Neural cell (in vitro differentiated cells): ENCODE measurements around the gene HIBCH. TPM values are rescaled to one million over a fixed set of nuclear protein-coding genes. Genes with fewer than 3 reads are reported as not detected.

Experiments used
- H2AFZ ChIP-seq: fragments of 200-600, 300-800 bp; sonication (generic), shearing (Covaris generic); 2 replicates; pipeline ENCODE4 v1.6.0; 2014; ENCODE audit warnings: low read depth, mild to moderate bottlenecking, antibody characterized with exemption, low read length, moderate library complexity
- H3F3A ChIP-seq: fragments of 200-600 bp; shearing (Covaris generic); 2 replicates; pipeline ENCODE4 v1.6.1; 2016; ENCODE audit warnings: mild to moderate bottlenecking, moderate library complexity, mixed read lengths, antibody characterized with exemption, low read length; ENCODE audit not compliant: insufficient read depth, poor library complexity, severe bottlenecking
- H3K27ac ChIP-seq: fragments of 200-600, 300-800 bp; sonication (generic), shearing (Covaris generic); 2 replicates; pipeline ENCODE4 v1.5.1; 2014; ENCODE audit warnings: mild to moderate bottlenecking, low read length, moderate library complexity
- H3K27me3 ChIP-seq: fragments of 300-800, 200-600 bp; sonication (generic), shearing (Covaris generic); 2 replicates; pipeline ENCODE4 v1.6.0; 2014; ENCODE audit warnings: mild to moderate bottlenecking, low read depth, low read length, moderate library complexity; ENCODE audit not compliant: insufficient read depth
- H3K36me3 ChIP-seq: fragments of 300-800, 200-600 bp; sonication (generic), shearing (Covaris generic); 2 replicates; pipeline ENCODE4 v1.5.1; 2014; ENCODE audit warnings: mild to moderate bottlenecking, antibody characterized with exemption, low read length, moderate library complexity; ENCODE audit not compliant: insufficient read depth
- H3K4me2 ChIP-seq: fragments of 300-800, 200-600 bp; sonication (generic), shearing (Covaris generic); 2 replicates; pipeline ENCODE4 v1.6.0; 2014; ENCODE audit warnings: mild to moderate bottlenecking, low read length
- H3K4me3 ChIP-seq: fragments of 300-800, 200-600 bp; sonication (generic), shearing (Covaris generic); 2 replicates; pipeline ENCODE4 v1.5.1; 2014; ENCODE audit warnings: mild to moderate bottlenecking, low read length, moderate library complexity
- H3K79me2 ChIP-seq: fragments of 200-600 bp; shearing (Covaris generic); replicated peaks from 2 replicates; pipeline ENCODE4 v1.6.0; 2014; ENCODE audit warnings: mild to moderate bottlenecking, low read length, moderate library complexity; ENCODE audit not compliant: insufficient read depth
- H3K9ac ChIP-seq: fragments of 300-800, 200-600 bp; sonication (generic), shearing (Covaris generic); 2 replicates; pipeline ENCODE4 v1.6.1; 2016; ENCODE audit warnings: mild to moderate bottlenecking, low read length, mixed read lengths
- H3K9me2 ChIP-seq: fragments of 200-600 bp; shearing (Covaris generic); 2 replicates; pipeline ENCODE4 v1.6.1; 2016; ENCODE audit warnings: mild to moderate bottlenecking, low read length, mixed read lengths; ENCODE audit not compliant: insufficient read depth
- H3K9me3 ChIP-seq: fragments of 200-600, 300-800 bp; sonication (generic), shearing (Covaris generic); 2 replicates; pipeline ENCODE4 v1.6.1; 2016; ENCODE audit warnings: mild to moderate bottlenecking, mixed run types, low read length, moderate library complexity, mixed read lengths
- H4K20me1 ChIP-seq: fragments of 200-600 bp; shearing (Covaris generic); 2 replicates; pipeline ENCODE4 v1.6.1; 2016; ENCODE audit warnings: mild to moderate bottlenecking, mixed run types; ENCODE audit not compliant: insufficient read depth
- CTCF ChIP-seq: fragments of 450-650 bp; IDR thresholded peaks from 2 replicates; pipeline ENCODE4 v1.5.1; 2014; ENCODE audit warnings: antibody characterized with exemption, mild to moderate bottlenecking, moderate library complexity; ENCODE audit not compliant: poor library complexity, severe bottlenecking
- EP300 ChIP-seq: fragments of 450-650 bp; conservative IDR thresholded peaks from 2 replicates; pipeline ENCODE4 v1.6.1; 2014; ENCODE audit warnings: antibody characterized with exemption, mild to moderate bottlenecking, moderate library complexity; ENCODE audit not compliant: poor library complexity, severe bottlenecking
- EZH2 ChIP-seq: fragments of 200-600, 300-800 bp; shearing (Covaris generic), sonication (generic); IDR thresholded peaks from 2 replicates; pipeline ENCODE4 v1.6.1; 2014; ENCODE audit warnings: antibody characterized with exemption, low read length, borderline replicate concordance, mild to moderate bottlenecking; ENCODE audit not compliant: insufficient read depth, poor library complexity, severe bottlenecking
- MXI1 ChIP-seq: fragments of 450-650 bp; conservative IDR thresholded peaks from 2 replicates; pipeline ENCODE4 v1.6.1; 2014; ENCODE audit warnings: antibody characterized with exemption, mild to moderate bottlenecking; ENCODE audit not compliant: poor library complexity, severe bottlenecking
- POLR2AphosphoS5 ChIP-seq: IDR thresholded peaks from 2 replicates; pipeline ENCODE4 v1.6.1; 2012
- RAD21 ChIP-seq: fragments of 450-650 bp; conservative IDR thresholded peaks from 2 replicates; pipeline ENCODE4 v1.6.1; 2014; ENCODE audit warnings: antibody characterized with exemption, mild to moderate bottlenecking, moderate library complexity
- REST ChIP-seq: IDR thresholded peaks from 2 replicates; pipeline ENCODE4 v1.6.1; 2012; ENCODE audit warnings: borderline replicate concordance
- SMC3 ChIP-seq: fragments of 450-650 bp; conservative IDR thresholded peaks from 2 replicates; pipeline ENCODE4 v1.6.1; 2014; ENCODE audit warnings: antibody characterized with exemption, mild to moderate bottlenecking, moderate library complexity; ENCODE audit not compliant: poor library complexity
- TAF1 ChIP-seq: IDR thresholded peaks from 2 replicates; pipeline ENCODE4 v1.6.1; 2012; ENCODE audit warnings: low read depth
- polyA plus RNA-seq: library from polyadenylated mRNA; depleted of rRNA; stranded (reverse); fragments of >200 nt; gene quantifications from 2 replicates; pipeline ENCODE4 v1.2.3, GENCODE V29; 2014

HIBCH gene
- polyA plus RNA-seq, 1 donor from 2014 or later: 17.8 TPM

- H3K27ac ChIP-seq: no peak overlapping the region
- no peaks in the 10 kb centered on the region for H4K20me1 ChIP-seq
- TF ChIP-seq CTCF (no peak), SMC3 (no peak), REST (no peak), RAD21 (no peak), POLR2AphosphoS5 (no peak), EP300 (no peak), EZH2 (no peak), TAF1 (no peak), MXI1 (no peak)
- H3K4me2 ChIP-seq: no peak overlapping the region
- H3K9me2 ChIP-seq: no peaks in the 10 kb centered on the region
- H3K27me3 ChIP-seq: no peaks in the 10 kb centered on the region
- H3K36me3 ChIP-seq: no peaks in the 10 kb centered on the region
- no peaks in the 10 kb centered on the region for H3K9me3 ChIP-seq
- H3K9ac ChIP-seq: no peak overlapping the region
- H2AFZ ChIP-seq: no peak overlapping the region
- H3F3A ChIP-seq: no peaks in the 10 kb centered on the region
- H3K4me3 ChIP-seq: no peak overlapping the region
- H3K79me2 ChIP-seq: peaks cover 4% of the 10 kb centered on the region
Measured at GRCh38 chr2:190323406-190323805, 3.8 kb upstream of the HIBCH start.

- H3K79me2 ChIP-seq: peaks cover 5% of the 10 kb centered on the region
- no peak overlapping the region for H3K27ac ChIP-seq
- no peak for TF ChIP-seq RAD21
- no peak for TF ChIP-seq EP300
- TF ChIP-seq MXI1: no peak
- TF ChIP-seq CTCF: no peak
- TF ChIP-seq REST: no peak
- TF ChIP-seq TAF1: no peak
- no peak for TF ChIP-seq EZH2
- no peak for TF ChIP-seq POLR2AphosphoS5
- no peak for TF ChIP-seq SMC3
- no peak overlapping the region for H3K4me3 ChIP-seq
- no peaks in the 10 kb centered on the region for H4K20me1 ChIP-seq
- no peak overlapping the region for H2AFZ ChIP-seq
- H3K9me2 ChIP-seq: no peaks in the 10 kb centered on the region
- H3K4me2 ChIP-seq: no peak overlapping the region
- H3K9ac ChIP-seq: no peak overlapping the region
- no peaks in the 10 kb centered on the region for H3F3A ChIP-seq
- H3K27me3 ChIP-seq: no peaks in the 10 kb centered on the region
- no peaks in the 10 kb centered on the region for H3K36me3 ChIP-seq
- H3K9me3 ChIP-seq: no peaks in the 10 kb centered on the region
Measured at GRCh38 chr2:190320696-190321095, 1.1 kb upstream of the HIBCH start.
